22Rv1 (cell line): Measurements from ENCODE around the gene PLCB4.

Experiments used
- ZFX ChIP-seq: fragments of 450-650 bp; IDR thresholded peaks from 2 replicates; pipeline ENCODE4 v1.6.1; 2017; ENCODE audit warnings: antibody characterized with exemption, borderline replicate concordance
- TF ChIP-seq, protein P1 (sequence below): fragments of 450-650 bp; IDR thresholded peaks from 2 replicates; pipeline ENCODE4 v1.5.1; 2017; ENCODE audit warnings: mild to moderate bottlenecking

- TF ChIP-seq, protein P1, sequence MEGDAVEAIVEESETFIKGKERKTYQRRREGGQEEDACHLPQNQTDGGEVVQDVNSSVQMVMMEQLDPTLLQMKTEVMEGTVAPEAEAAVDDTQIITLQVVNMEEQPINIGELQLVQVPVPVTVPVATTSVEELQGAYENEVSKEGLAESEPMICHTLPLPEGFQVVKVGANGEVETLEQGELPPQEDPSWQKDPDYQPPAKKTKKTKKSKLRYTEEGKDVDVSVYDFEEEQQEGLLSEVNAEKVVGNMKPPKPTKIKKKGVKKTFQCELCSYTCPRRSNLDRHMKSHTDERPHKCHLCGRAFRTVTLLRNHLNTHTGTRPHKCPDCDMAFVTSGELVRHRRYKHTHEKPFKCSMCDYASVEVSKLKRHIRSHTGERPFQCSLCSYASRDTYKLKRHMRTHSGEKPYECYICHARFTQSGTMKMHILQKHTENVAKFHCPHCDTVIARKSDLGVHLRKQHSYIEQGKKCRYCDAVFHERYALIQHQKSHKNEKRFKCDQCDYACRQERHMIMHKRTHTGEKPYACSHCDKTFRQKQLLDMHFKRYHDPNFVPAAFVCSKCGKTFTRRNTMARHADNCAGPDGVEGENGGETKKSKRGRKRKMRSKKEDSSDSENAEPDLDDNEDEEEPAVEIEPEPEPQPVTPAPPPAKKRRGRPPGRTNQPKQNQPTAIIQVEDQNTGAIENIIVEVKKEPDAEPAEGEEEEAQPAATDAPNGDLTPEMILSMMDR, result no peak
- TF ChIP-seq ZFX, result no peak
Measured at GRCh38 chr20:9052136-9052535, 16.8 kb upstream of the PLCB4 start.
